ENCODE data around the gene DSCAM. TPM values are rescaled to one million over a fixed set of nuclear protein-coding genes. Genes with fewer than 3 reads are reported as not detected.

DSCAM gene
- total and polyA plus RNA-seq, 8 donors = 0.37 TPM; not detected in 7

GRCh38 chr21:40689840-40690360 lies 157.1 kb downstream of the DSCAM start:
- no peak overlapping the region for H3K4me3 ChIP-seq
- H3K27ac ChIP-seq = no peak overlapping the region
- 29 to 46% (median 41%) methylated on average over 2 to 4 of the region's 4 CpGs for WGBS, 5 donors
- H3K27me3 ChIP-seq = no peaks in the 10 kb centered on the region
- no peaks in the 10 kb centered on the region for H3K36me3 ChIP-seq
- no peak for DNase-seq
- intact Hi-C loops (cut with DNase I; ENCODE audit: low total_unique reads) = no loop called here
- no peaks in the 10 kb centered on the region for H3K9me3 ChIP-seq
- TF ChIP-seq POLR2A (IDR thresholded peaks at IDR 0.05) (no peak), POLR2AphosphoS5 (IDR thresholded peaks at IDR 0.05) (no peak), CTCF (IDR thresholded peaks at IDR 0.05) (no peak), EP300 (IDR thresholded peaks at IDR 0.05) (no peak)
- H3K4me1 ChIP-seq = no peaks in the 10 kb centered on the region

- Histone ChIP-seq H3K27me3 (no peaks in the 10 kb centered on the region), H3K27ac (no peak overlapping the region), H3K9me3 (no peaks in the 10 kb centered on the region), H3K36me3 (no peaks in the 10 kb centered on the region), H3K4me3 (no peak overlapping the region), H3K4me1 (no peaks in the 10 kb centered on the region)
- TF ChIP-seq CTCF (IDR thresholded peaks at IDR 0.05) (no peak), POLR2AphosphoS5 (IDR thresholded peaks at IDR 0.05) (no peak), EP300 (IDR thresholded peaks at IDR 0.05) (no peak), POLR2A (IDR thresholded peaks at IDR 0.05) (no peak)
- no peak for DNase-seq
- intact Hi-C loops (cut with DNase I; ENCODE audit: low total_unique reads) = no loop called here
- WGBS, 5 donors = 78 to 93% (median 84%) methylated on average over 4 of the region's 4 CpGs
These were observed 157.7 kb downstream of the DSCAM start for GRCh38 chr21:40689217-40689616.

GRCh38 chr21:40688106-40688864 lies 158.7 kb downstream of the DSCAM start:
- no peak for DNase-seq
- Histone ChIP-seq H3K4me3 (no peak overlapping the region), H3K9me3 (no peaks in the 10 kb centered on the region), H3K27me3 (no peaks in the 10 kb centered on the region), H3K4me1 (no peaks in the 10 kb centered on the region), H3K36me3 (no peaks in the 10 kb centered on the region), H3K27ac (no peak overlapping the region)
- 48 to 61% (median 59%) methylated on average over 5 of the region's 5 CpGs for WGBS, 5 donors
- TF ChIP-seq CTCF (IDR thresholded peaks at IDR 0.05) = no peak
- TF ChIP-seq POLR2A (IDR thresholded peaks at IDR 0.05) = no peak
- TF ChIP-seq EP300 (IDR thresholded peaks at IDR 0.05) = no peak
- TF ChIP-seq POLR2AphosphoS5 (IDR thresholded peaks at IDR 0.05) = no peak
- intact Hi-C loops (cut with DNase I; ENCODE audit: low total_unique reads) = no loop called here

- Histone ChIP-seq H3K4me3 (no peak overlapping the region), H3K36me3 (no peaks in the 10 kb centered on the region), H3K4me1 (no peaks in the 10 kb centered on the region), H3K9me3 (peaks cover 0 to 5% (median 2%) of the 10 kb centered on the region in 4 donors), H3K27me3 (no peaks in the 10 kb centered on the region), H3K27ac (no peak overlapping the region)
- 54 to 73% (median 67%) methylated on average over 4 of the region's 4 CpGs for WGBS, 5 donors
- TF ChIP-seq POLR2A (IDR thresholded peaks at IDR 0.05) = no peak
- no peak for TF ChIP-seq CTCF (IDR thresholded peaks at IDR 0.05)
- no peak for TF ChIP-seq EP300 (IDR thresholded peaks at IDR 0.05)
- no peak for TF ChIP-seq POLR2AphosphoS5 (IDR thresholded peaks at IDR 0.05)
- intact Hi-C loops (cut with DNase I; ENCODE audit: low total_unique reads) = no loop called here
- no peak for DNase-seq
These were observed 159.3 kb downstream of the DSCAM start for GRCh38 chr21:40687625-40688024.
